ENCODE data around the gene CLEC2A.
"Not testable (repeated sequence)": the region's sequence is repeated elsewhere in the genome, so short reads cannot be mapped to it uniquely, and the experiment has no call there.

DNA sequence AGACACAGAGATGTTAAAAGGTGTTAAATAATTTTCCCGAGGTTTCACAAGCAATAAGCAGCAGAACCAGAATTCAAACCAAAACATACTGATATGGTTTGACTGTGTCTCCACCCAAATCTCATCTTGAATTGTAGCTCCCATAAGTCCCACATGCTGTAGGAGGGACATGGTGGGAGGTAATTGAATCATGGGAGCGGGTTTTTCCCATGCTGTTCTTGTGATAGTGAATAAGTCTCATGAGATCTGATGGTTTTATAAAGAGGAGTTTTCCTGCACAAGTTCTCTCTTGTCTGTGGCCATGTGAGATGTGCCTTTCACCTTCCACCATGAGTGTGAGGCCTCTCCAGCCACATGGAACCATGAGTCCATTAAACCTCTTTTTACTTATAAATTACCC lies 42.6 kb upstream of the CLEC2A start:
- TF ChIP-seq POLR2A (IDR thresholded peaks at IDR 0.05), result not testable (repeated sequence)
- TF ChIP-seq, protein P1, sequence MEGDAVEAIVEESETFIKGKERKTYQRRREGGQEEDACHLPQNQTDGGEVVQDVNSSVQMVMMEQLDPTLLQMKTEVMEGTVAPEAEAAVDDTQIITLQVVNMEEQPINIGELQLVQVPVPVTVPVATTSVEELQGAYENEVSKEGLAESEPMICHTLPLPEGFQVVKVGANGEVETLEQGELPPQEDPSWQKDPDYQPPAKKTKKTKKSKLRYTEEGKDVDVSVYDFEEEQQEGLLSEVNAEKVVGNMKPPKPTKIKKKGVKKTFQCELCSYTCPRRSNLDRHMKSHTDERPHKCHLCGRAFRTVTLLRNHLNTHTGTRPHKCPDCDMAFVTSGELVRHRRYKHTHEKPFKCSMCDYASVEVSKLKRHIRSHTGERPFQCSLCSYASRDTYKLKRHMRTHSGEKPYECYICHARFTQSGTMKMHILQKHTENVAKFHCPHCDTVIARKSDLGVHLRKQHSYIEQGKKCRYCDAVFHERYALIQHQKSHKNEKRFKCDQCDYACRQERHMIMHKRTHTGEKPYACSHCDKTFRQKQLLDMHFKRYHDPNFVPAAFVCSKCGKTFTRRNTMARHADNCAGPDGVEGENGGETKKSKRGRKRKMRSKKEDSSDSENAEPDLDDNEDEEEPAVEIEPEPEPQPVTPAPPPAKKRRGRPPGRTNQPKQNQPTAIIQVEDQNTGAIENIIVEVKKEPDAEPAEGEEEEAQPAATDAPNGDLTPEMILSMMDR (IDR thresholded peaks at IDR 0.05 in 8 of 11, conservative IDR thresholded peaks at IDR 0.05 in 3 of 11), result not testable (repeated sequence)

All from spleen (tissue), 7 donors.